Adrenal gland (tissue), 12 donors: ENCODE data around the gene KPRP. TPM values are rescaled to one million over a fixed set of nuclear protein-coding genes. Genes with fewer than 3 reads are reported as not detected.

Experiments
- DNase-seq, 7 donors: peaks; one replicate each; pipeline ENCODE4 v3.0.0-alpha.2; 2019 to 2020
- H3K27ac ChIP-seq, 5 donors: fragments of 200-600 bp; sonication (generic) in 4 of 5; 1 replicate in 3 of 5; 2 replicates in 2 of 5; pipeline versions ENCODE4 v1.5.1 to v1.8.0; 2016 to 2020; ENCODE audit warnings: mild to moderate bottlenecking in 1 of 5
- H3K27me3 ChIP-seq: fragments of 200-600 bp; 2 replicates; pipeline ENCODE4 v1.8.0; 2021
- H3K36me3 ChIP-seq, 2 donors: fragments of 200-600 bp; replicated peaks in 1 of 2; 1 replicate in 1 of 2; 2 replicates in 1 of 2; pipeline versions ENCODE4 v1.5.1 to v1.8.0; 2018 to 2022
- H3K4me1 ChIP-seq, 2 donors: fragments of 200-600 bp; replicated peaks in 1 of 2; 1 replicate in 1 of 2; 2 replicates in 1 of 2; pipeline versions ENCODE4 v1.5.1 to v1.8.0; 2018 to 2021
- H3K4me3 ChIP-seq, 4 donors: fragments of 200-600 bp; sonication (generic) in 3 of 4; one replicate each; pipeline ENCODE4 v1.5.1; 2016 to 2018
- H3K9me3 ChIP-seq, 3 donors: fragments of 200-600 bp; sonication (generic) in 1 of 3; replicated peaks in 1 of 3; 1 replicate in 2 of 3; 2 replicates in 1 of 3; pipeline versions ENCODE4 v1.5.1 to v1.8.0; 2016 to 2021
- POLR2A ChIP-seq, 2 donors: fragments of 450-650 bp; IDR thresholded peaks; one replicate each; pipeline ENCODE4 v1.6.1; 2017; ENCODE audit warnings: antibody characterized with exemption in 2 of 2, mild to moderate bottlenecking in 2 of 2, moderate library complexity in 1 of 2
- WGBS, 4 donors: extraction: QIAGEN DNeasy Blood & Tissue Kit in 2 of 4; methylation state at CpG; one replicate each; pipeline versions ENCODE4 v1.1.5 to v1.1.7; 2013 to 2017; 5-methylcytosine and 5-hydroxymethylcytosine counted together
- intact Hi-C, 2 donors: fragments of 100-400 bp; cut with DNase I; formaldehyde crosslinking; loops; one replicate each; pipeline versions ENCODE4 v1.14.1 to v1.15.0; 2022 to 2023
- polyA plus RNA-seq, 3 donors: library from polyadenylated mRNA; stranded (reverse); fragments of 200-250 nt in 2 of 3; fragments of 350-450 nt in 1 of 3; fragmentation: Illumina TruSeq in 1 of 3; extraction: RNeasy Lipid Tissue Mini Kit (QIAGEN cat#74804) in 1 of 3; gene quantifications; one replicate each; pipeline ENCODE4 v1.2.3, GENCODE V29; 2013 to 2014
- total RNA-seq, 9 donors: library from RNA; depleted of rRNA in 4 of 9; stranded (reverse); fragments of >200 nt in 4 of 9; fragments of 120-200 nt in 1 of 9; fragmentation: NEBNext Ultra II Directional in 1 of 9; extraction: Animal tissue kit (Norgen Biotek cat#: 25700) in 1 of 9; gene quantifications; one replicate each; pipeline versions ENCODE4 v1.1.0 to v1.2.4, GENCODE V29; 2013 to 2023
- TF ChIP-seq, protein P1 (sequence below), 6 experiments: fragments of 450-650 bp in 4 of 6; fragments of 200-600 bp in 2 of 6; sonication (generic) in 1 of 6; IDR thresholded peaks; 1 replicate in 5 of 6; 2 replicates in 1 of 6; pipeline versions ENCODE4 v1.5.1 to v1.8.0; 2016 to 2021; ENCODE audit warnings: antibody characterized with exemption in 6 of 6, mild to moderate bottlenecking in 2 of 6, moderate library complexity in 1 of 6
- donor health status: healthy with polysubstance abuse.
- donor health status: Bipolar disorder and iron deficiency.
- donor health status: DM: yes; HTN: yes; CAD: no.
- donor health status: DM: no; HTN: no; CAD: no.
- donor health status: DM: no; HTN: no; CAD: no.
- donor health status: DM: yes; HTN: yes; CAD: no.

KPRP gene
- total and polyA plus RNA-seq, 12 donors: not detected

DNA sequence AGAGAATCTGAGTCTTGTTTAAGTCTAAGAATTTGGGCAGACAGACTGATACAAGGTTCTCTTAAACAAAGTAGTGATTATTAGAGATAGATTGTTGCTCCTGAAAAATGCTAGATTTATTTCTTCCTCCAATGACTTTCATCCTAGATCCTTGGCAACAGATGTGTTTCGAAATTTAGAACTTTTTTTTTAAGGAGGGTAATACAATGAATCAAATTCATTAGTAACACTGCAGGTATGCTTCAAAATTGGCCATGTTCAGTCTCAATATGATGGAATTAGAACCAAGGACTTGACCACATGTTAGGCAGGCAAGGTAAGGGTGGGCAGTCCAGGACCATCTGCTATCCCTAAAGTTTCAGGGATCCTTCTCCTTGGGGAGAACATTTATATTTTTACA is 12.6 kb downstream of the KPRP start:
- no peak overlapping the region for H3K4me3 ChIP-seq
- H3K27me3 ChIP-seq: no peaks in the 10 kb centered on the region
- no peaks in the 10 kb centered on the region for H3K9me3 ChIP-seq
- no peaks in the 10 kb centered on the region for H3K36me3 ChIP-seq
- intact Hi-C loops: no loop called here
- no peak for DNase-seq
- no peak for TF ChIP-seq POLR2A (IDR thresholded peaks at IDR 0.05)
- TF ChIP-seq, protein P1, sequence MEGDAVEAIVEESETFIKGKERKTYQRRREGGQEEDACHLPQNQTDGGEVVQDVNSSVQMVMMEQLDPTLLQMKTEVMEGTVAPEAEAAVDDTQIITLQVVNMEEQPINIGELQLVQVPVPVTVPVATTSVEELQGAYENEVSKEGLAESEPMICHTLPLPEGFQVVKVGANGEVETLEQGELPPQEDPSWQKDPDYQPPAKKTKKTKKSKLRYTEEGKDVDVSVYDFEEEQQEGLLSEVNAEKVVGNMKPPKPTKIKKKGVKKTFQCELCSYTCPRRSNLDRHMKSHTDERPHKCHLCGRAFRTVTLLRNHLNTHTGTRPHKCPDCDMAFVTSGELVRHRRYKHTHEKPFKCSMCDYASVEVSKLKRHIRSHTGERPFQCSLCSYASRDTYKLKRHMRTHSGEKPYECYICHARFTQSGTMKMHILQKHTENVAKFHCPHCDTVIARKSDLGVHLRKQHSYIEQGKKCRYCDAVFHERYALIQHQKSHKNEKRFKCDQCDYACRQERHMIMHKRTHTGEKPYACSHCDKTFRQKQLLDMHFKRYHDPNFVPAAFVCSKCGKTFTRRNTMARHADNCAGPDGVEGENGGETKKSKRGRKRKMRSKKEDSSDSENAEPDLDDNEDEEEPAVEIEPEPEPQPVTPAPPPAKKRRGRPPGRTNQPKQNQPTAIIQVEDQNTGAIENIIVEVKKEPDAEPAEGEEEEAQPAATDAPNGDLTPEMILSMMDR (IDR thresholded peaks at IDR 0.05): no peak
- no peak overlapping the region for H3K27ac ChIP-seq
- WGBS, 4 donors: 50 to 72% (median 70%) methylated on average over 1 of the region's 1 CpG
- no peaks in the 10 kb centered on the region for H3K4me1 ChIP-seq

DNA sequence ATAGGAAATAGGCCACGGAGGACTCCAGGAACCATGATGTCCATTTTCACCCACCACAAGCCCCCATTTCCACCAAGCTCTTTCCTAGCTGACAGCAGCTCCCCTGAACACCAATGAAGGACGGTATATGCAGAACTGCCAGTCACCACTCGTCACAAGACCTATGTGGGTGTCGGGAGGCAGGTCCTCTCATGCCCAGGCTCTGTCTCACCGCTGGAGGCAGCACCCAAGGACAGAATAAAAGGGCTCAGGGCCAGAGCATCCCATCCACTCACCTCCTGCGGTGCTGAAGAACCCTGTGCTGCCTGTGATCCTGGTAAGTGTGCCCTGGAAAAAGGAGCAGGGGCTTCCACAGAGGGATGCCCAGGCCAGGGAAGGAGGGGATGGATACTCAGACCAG is 17.1 kb downstream of the KPRP start, which contains the start of gene LCE1F:
Gene LCE1F (plus strand): TSS at position 266 of the 400 bp plus-strand sequence. CDS start 1,232 bp downstream, outside the sequence.
- WGBS, 4 donors: 63 to 88% (median 75%) methylated on average over 2 to 6 of the region's 6 CpGs
- Histone ChIP-seq H3K9me3 (no peaks in the 10 kb centered on the region), H3K36me3 (no peaks in the 10 kb centered on the region), H3K27me3 (no peaks in the 10 kb centered on the region), H3K4me1 (no peaks in the 10 kb centered on the region), H3K4me3 (no peak within 1 kb of the TSS), H3K27ac (no peak within 1 kb of the TSS)
- intact Hi-C loops: no loop called here
- no peak for DNase-seq
- TF ChIP-seq, protein P1 (IDR thresholded peaks at IDR 0.05): no peak
- no peak for TF ChIP-seq POLR2A (IDR thresholded peaks at IDR 0.05)

DNA sequence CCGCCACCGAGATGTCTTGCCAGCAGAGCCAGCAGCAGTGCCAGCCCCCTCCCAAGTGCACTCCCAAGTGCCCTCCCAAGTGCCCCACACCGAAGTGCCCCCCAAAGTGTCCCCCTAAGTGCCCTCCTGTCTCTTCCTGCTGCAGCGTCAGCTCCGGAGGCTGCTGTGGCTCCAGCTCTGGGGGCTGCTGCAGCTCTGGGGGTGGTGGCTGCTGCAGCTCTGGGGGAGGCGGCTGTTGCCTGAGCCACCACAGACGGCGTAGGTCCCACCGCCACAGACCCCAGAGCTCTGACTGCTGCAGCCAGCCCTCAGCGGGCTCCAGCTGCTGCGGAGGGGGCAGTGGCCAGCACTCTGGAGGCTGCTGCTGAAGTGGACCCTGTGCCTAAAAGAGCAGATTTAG is 18.5 kb downstream of the KPRP start:
- Histone ChIP-seq H3K4me3 (no peak overlapping the region), H3K4me1 (no peaks in the 10 kb centered on the region), H3K9me3 (no peaks in the 10 kb centered on the region), H3K27me3 (no peaks in the 10 kb centered on the region), H3K36me3 (no peaks in the 10 kb centered on the region), H3K27ac (no peak overlapping the region)
- 76 to 82% (median 77%) methylated on average over 5 to 11 of the region's 11 CpGs for WGBS, 4 donors
- no peak for DNase-seq
- TF ChIP-seq POLR2A (IDR thresholded peaks at IDR 0.05): no peak
- TF ChIP-seq, protein P1 (IDR thresholded peaks at IDR 0.05): no peak
- intact Hi-C loops: no loop called here

DNA sequence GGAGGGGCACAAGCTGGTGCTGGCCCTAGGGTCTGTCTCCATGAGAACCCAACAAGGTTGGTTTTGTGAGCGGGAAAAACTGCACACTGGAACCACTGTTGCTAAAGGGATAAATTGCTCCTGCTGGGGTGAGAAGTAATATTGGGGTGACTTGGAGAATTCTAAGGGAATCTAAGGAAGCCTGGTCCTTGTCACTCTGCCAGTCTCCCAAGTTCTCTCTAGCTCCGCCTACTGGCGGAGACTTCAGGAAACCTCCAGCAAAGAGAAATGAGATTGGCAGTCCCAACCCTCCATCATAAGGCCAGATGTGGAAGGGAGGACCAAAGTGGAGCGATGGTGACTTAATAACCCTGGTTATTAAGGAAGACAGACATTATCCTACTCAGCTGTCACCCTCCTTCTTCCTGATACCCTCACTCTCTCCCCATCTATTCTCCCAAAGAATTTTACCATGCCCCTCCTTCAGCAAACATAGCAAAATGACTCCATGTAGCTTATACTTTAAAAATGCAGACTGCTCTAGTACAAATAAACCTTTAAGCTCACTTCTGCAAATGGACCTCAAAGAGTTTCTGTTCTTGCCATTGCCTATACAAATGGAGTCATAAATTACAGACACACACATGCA is 19.8 kb downstream of the KPRP start:
- Histone ChIP-seq H3K36me3 (no peaks in the 10 kb centered on the region), H3K27me3 (no peaks in the 10 kb centered on the region)
- WGBS, 4 donors: 44 to 59% (median 51%) methylated on average over 4 of the region's 4 CpGs

More for the DNA sequence above, 19.8 kb downstream of the KPRP start:
- no peak for DNase-seq
- intact Hi-C loops: no loop called here
- no peaks in the 10 kb centered on the region for H3K9me3 ChIP-seq
- TF ChIP-seq, protein P1 (IDR thresholded peaks at IDR 0.05): no peak
- no peak for TF ChIP-seq POLR2A (IDR thresholded peaks at IDR 0.05)
- no peak overlapping the region for H3K27ac ChIP-seq
- no peak overlapping the region for H3K4me3 ChIP-seq
- H3K4me1 ChIP-seq: no peaks in the 10 kb centered on the region
